Erythroblast (primary cell): ENCODE results near the gene DUSP16.

ENCODE experiments used
- GATA1 ChIP-seq: IDR thresholded peaks from 2 replicates; pipeline ENCODE4 v1.6.1; 2011; ENCODE audit warnings: low read depth, mild to moderate bottlenecking, control low read depth, low read length, moderate library complexity
- POLR2A ChIP-seq: IDR thresholded peaks from 2 replicates; pipeline ENCODE4 v1.6.1; 2011; ENCODE audit warnings: mild to moderate bottlenecking, low read length

DNA sequence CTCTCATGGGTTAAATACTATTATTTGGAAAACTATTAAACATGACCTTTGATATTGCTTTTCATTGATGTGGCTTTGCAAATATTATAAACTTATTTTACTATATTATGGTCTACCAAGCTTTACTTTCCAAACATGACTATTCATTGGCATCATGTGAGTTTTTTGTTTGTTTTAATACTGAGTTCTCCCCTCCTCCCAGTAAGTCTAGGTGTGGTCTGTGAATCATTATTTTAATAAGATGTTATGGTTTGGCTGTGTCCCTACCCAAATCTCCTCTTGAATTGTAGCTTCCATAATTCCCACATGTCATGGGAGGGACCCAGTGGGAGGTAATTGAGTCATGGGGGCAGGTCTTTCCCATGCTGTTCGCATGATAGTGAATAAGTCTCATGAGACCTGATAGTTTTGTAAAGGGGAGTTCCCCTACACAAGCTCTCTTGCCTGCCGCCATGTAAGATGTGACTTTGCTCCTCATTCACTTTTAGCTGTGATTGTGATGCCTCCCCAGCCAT lies 125.8 kb downstream of the DUSP16 start:
- TF ChIP-seq POLR2A = no peak
- TF ChIP-seq GATA1 = no peak
